Spleen (tissue), 11 donors: ENCODE results near the gene ARFIP1. TPM values are rescaled to one million over a fixed set of nuclear protein-coding genes. Genes with fewer than 3 reads are reported as not detected.

Experiments used
- DNase-seq: peaks from one replicate; pipeline ENCODE4 v3.0.0-alpha.2; 2020
- H3K27ac ChIP-seq, 8 donors: fragments of 200-600 bp; sonication (generic) in 7 of 8; 1 replicate in 4 of 8; 2 replicates in 4 of 8; pipeline versions ENCODE4 v1.5.0 to v1.8.0; 2016 to 2021; ENCODE audit warnings: inconsistent platforms in 4 of 8, mild to moderate bottlenecking in 4 of 8, moderate library complexity in 1 of 8
- H3K27me3 ChIP-seq, 7 donors: fragments of 200-600 bp; sonication (generic) in 6 of 7; replicated peaks in 1 of 7; 1 replicate in 4 of 7; 2 replicates in 3 of 7; pipeline versions ENCODE4 v1.5.0 to v1.8.0; 2016 to 2021; ENCODE audit warnings: inconsistent platforms in 3 of 7, mild to moderate bottlenecking in 1 of 7
- H3K36me3 ChIP-seq, 6 donors: fragments of 200-600 bp; sonication (generic) in 5 of 6; 1 replicate in 4 of 6; 2 replicates in 2 of 6; pipeline versions ENCODE4 v1.5.0 to v1.8.0; 2016 to 2021; ENCODE audit warnings: inconsistent platforms in 2 of 6
- H3K4me1 ChIP-seq, 6 donors: fragments of 200-600 bp; sonication (generic) in 5 of 6; 1 replicate in 3 of 6; 2 replicates in 3 of 6; pipeline versions ENCODE4 v1.5.0 to v1.8.0; 2016 to 2021; ENCODE audit warnings: inconsistent platforms in 3 of 6
- H3K4me3 ChIP-seq, 8 donors: fragments of 200-600 bp; sonication (generic) in 7 of 8; 1 replicate in 4 of 8; 2 replicates in 4 of 8; pipeline versions ENCODE4 v1.5.0 to v1.8.0; 2016 to 2021; ENCODE audit warnings: inconsistent platforms in 4 of 8, mild to moderate bottlenecking in 4 of 8, moderate library complexity in 2 of 8
- H3K9me3 ChIP-seq, 8 donors: fragments of 200-600 bp; sonication (generic) in 7 of 8; 1 replicate in 4 of 8; 2 replicates in 4 of 8; pipeline versions ENCODE4 v1.5.0 to v1.8.0; 2016 to 2021; ENCODE audit warnings: inconsistent platforms in 4 of 8
- POLR2A ChIP-seq, 3 donors: fragments of 450-650 bp; IDR thresholded peaks; one replicate each; pipeline ENCODE4 v1.5.1; 2017; ENCODE audit warnings: antibody characterized with exemption in 3 of 3, mild to moderate bottlenecking in 1 of 3
- POLR2AphosphoS5 ChIP-seq, 3 donors: sonication (generic); formaldehyde crosslinking; IDR thresholded peaks; one replicate each; pipeline ENCODE4 v1.5.1; 2017; ENCODE audit warnings: antibody characterized with exemption in 3 of 3
- WGBS, 5 donors: extraction: QIAGEN DNeasy Blood & Tissue Kit in 3 of 5; methylation state at CpG; one replicate each; pipeline versions ENCODE4 v1.1.5 to v1.1.7; 2013 to 2018; 5-methylcytosine and 5-hydroxymethylcytosine counted together
- intact Hi-C: fragments of 100-400 bp; cut with DNase I; formaldehyde crosslinking; loops from one replicate; pipeline ENCODE4 v1.15.0; 2023; ENCODE audit warnings: low total_unique reads
- polyA plus RNA-seq, 3 donors: library from polyadenylated mRNA; stranded (reverse); fragments of 200-250 nt; gene quantifications; one replicate each; pipeline ENCODE4 v1.2.1, GENCODE V29; 2013
- total RNA-seq, 7 donors: library from RNA; depleted of rRNA in 3 of 7; stranded (reverse); fragments of >200 nt in 3 of 7; fragmentation: NEBNext Ultra II Directional in 4 of 7; extraction: Animal tissue kit (Norgen Biotek cat#: 25700) in 4 of 7; gene quantifications; one replicate each; pipeline versions ENCODE4 v1.1.0 to v1.2.1, GENCODE V29; 2016 to 2021
- TF ChIP-seq, protein P1 (sequence below), 11 experiments: fragments of 200-600 bp in 7 of 11; fragments of 450-650 bp in 4 of 11; sonication (generic) in 4 of 11; IDR thresholded peaks in 8 of 11; conservative IDR thresholded peaks in 3 of 11; 1 replicate in 7 of 11; 2 replicates in 4 of 11; pipeline versions ENCODE4 v1.4.0 to v1.8.0; 2016 to 2021; ENCODE audit warnings: antibody characterized with exemption in 11 of 11, inconsistent platforms in 4 of 11, mild to moderate bottlenecking in 1 of 11
- donor health status: healthy with polysubstance abuse.
- donor health status: DM: no; HTN: no; CAD: no; lungs with moderate emphysema.
- donor health status: DM: no; HTN: no; CAD: no.
- donor health status: Bipolar disorder and iron deficiency.
- donor health status: healthy.
- donor health status: DM: no; HTN: no; CAD: no.
- donor health status: DM: yes; HTN: yes; CAD: no.

Gene ARFIP1
- total and polyA plus RNA-seq, 10 donors: 13.9 to 35.0 (median 26.8) TPM

GRCh38 chr4:152815078-152815477 lies 35.3 kb downstream of the ARFIP1 start:
- Histone ChIP-seq H3K4me1 (peaks cover 0 to 21% (median 10%) of the 10 kb centered on the region in 6 donors), H3K27me3 (no peaks in the 10 kb centered on the region), H3K4me3 (no peak overlapping the region), H3K36me3 (peaks cover 0 to 53% (median 7%) of the 10 kb centered on the region in 6 donors), H3K9me3 (peaks cover 0 to 30% (median 23%) of the 10 kb centered on the region in 8 donors), H3K27ac (no peak overlapping the region)
- TF ChIP-seq POLR2AphosphoS5 (IDR thresholded peaks at IDR 0.05) (no peak), POLR2A (IDR thresholded peaks at IDR 0.05) (no peak)
- TF ChIP-seq, protein P1, sequence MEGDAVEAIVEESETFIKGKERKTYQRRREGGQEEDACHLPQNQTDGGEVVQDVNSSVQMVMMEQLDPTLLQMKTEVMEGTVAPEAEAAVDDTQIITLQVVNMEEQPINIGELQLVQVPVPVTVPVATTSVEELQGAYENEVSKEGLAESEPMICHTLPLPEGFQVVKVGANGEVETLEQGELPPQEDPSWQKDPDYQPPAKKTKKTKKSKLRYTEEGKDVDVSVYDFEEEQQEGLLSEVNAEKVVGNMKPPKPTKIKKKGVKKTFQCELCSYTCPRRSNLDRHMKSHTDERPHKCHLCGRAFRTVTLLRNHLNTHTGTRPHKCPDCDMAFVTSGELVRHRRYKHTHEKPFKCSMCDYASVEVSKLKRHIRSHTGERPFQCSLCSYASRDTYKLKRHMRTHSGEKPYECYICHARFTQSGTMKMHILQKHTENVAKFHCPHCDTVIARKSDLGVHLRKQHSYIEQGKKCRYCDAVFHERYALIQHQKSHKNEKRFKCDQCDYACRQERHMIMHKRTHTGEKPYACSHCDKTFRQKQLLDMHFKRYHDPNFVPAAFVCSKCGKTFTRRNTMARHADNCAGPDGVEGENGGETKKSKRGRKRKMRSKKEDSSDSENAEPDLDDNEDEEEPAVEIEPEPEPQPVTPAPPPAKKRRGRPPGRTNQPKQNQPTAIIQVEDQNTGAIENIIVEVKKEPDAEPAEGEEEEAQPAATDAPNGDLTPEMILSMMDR (IDR thresholded peaks at IDR 0.05 in 8 of 11, conservative IDR thresholded peaks at IDR 0.05 in 3 of 11): no peak
- DNase-seq: no peak
- intact Hi-C loops: no loop called here

DNA sequence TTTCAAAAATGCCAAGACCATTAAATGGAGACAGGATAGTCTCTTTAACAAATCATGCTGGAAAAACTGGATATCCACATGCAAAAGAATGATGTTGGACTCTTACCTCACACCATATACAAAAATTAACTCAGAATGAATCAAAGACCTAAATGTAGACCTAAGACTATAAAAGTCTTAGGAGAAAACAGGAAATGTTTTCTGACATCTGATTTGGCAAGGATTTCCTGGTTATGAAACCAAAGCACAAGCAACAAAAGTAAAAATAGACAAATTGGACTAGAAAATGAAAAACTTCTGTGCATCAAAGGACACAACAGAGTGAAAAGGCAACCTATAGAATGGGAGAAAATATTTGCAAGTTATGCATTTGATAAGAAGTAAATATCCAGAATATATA lies 37.6 kb downstream of the ARFIP1 start:
- H3K4me1 ChIP-seq: peaks cover 0 to 26% (median 10%) of the 10 kb centered on the region in 6 donors
- H3K27me3 ChIP-seq: no peaks in the 10 kb centered on the region
- TF ChIP-seq, protein P1 (IDR thresholded peaks at IDR 0.05 in 8 of 11, conservative IDR thresholded peaks at IDR 0.05 in 3 of 11): no peak
- TF ChIP-seq POLR2A (IDR thresholded peaks at IDR 0.05) (no peak), POLR2AphosphoS5 (IDR thresholded peaks at IDR 0.05) (no peak)
- peaks cover 0 to 51% (median 3%) of the 10 kb centered on the region in 6 donors for H3K36me3 ChIP-seq
- intact Hi-C loops: no loop called here
- H3K9me3 ChIP-seq: peaks cover 0 to 30% (median 23%) of the 10 kb centered on the region in 8 donors
- DNase-seq: no peak
- H3K4me3 ChIP-seq: no peak overlapping the region
- H3K27ac ChIP-seq: peak overlapping the region in 4 of 8 donors; percentile 8 to 53 (median 48)

DNA sequence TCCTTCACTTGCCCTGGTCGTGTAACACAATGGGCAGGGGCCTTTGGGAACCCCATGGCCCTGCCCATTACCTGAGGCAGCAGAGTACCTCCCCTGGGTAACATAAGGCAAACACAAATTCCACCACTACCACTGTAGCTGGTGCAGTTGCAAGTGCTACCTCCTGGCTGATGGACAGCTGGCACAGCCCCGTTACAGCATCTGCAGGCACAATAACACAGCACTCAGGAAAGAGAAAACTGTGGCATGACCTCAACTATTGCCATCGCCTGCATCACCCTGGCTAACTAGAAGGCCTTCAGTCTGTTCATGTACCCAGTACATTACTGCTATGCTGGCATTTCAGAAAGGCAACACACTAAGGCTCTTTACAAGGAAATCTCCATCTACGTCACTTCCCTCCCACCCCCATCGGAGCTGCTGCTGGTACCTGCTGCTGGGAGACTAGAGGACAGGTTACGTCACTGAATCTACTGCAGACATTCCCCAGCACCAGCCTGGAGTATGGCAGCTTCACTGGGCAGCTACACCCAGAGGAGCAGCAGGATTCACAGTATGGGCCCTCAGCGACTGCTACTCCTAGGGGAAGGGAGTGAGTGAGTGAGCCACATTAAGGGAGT lies 39.4 kb downstream of the ARFIP1 start:
- no peak for DNase-seq
- intact Hi-C loops: no loop called here
- peaks cover 0 to 38% (median 3%) of the 10 kb centered on the region in 6 donors for H3K36me3 ChIP-seq
- H3K9me3 ChIP-seq: peaks cover 0 to 14% (median 12%) of the 10 kb centered on the region in 8 donors
- H3K27me3 ChIP-seq: no peaks in the 10 kb centered on the region
- H3K4me1 ChIP-seq: peaks cover 0 to 26% (median 10%) of the 10 kb centered on the region in 6 donors
- WGBS, 5 donors: 91 to 98% (median 96%) methylated on average over 7 of the region's 7 CpGs
- TF ChIP-seq, protein P1 (IDR thresholded peaks at IDR 0.05 in 8 of 11, conservative IDR thresholded peaks at IDR 0.05 in 3 of 11): no peak
- no peak for TF ChIP-seq POLR2A (IDR thresholded peaks at IDR 0.05)
- no peak for TF ChIP-seq POLR2AphosphoS5 (IDR thresholded peaks at IDR 0.05)
- no peak overlapping the region for H3K4me3 ChIP-seq
- no peak overlapping the region for H3K27ac ChIP-seq

- Histone ChIP-seq H3K36me3 (peaks cover 0 to 30% (median 0%) of the 10 kb centered on the region in 6 donors), H3K27me3 (no peaks in the 10 kb centered on the region), H3K4me1 (peaks cover 0 to 26% (median 10%) of the 10 kb centered on the region in 6 donors), H3K9me3 (peaks cover 0 to 5% (median 3%) of the 10 kb centered on the region in 8 donors), H3K4me3 (no peak overlapping the region), H3K27ac (no peak overlapping the region)
- intact Hi-C loops: no loop called here
- 94 to 100% (median 95%) methylated on average over 2 of the region's 2 CpGs for WGBS, 5 donors
- TF ChIP-seq POLR2A (IDR thresholded peaks at IDR 0.05) (no peak), POLR2AphosphoS5 (IDR thresholded peaks at IDR 0.05) (no peak)
- TF ChIP-seq, protein P1 (IDR thresholded peaks at IDR 0.05 in 8 of 11, conservative IDR thresholded peaks at IDR 0.05 in 3 of 11): no peak
- no peak for DNase-seq
Measured at GRCh38 chr4:152820073-152820472, 40.3 kb downstream of the ARFIP1 start.
